ENCODE data around the gene JADE2.

DNA sequence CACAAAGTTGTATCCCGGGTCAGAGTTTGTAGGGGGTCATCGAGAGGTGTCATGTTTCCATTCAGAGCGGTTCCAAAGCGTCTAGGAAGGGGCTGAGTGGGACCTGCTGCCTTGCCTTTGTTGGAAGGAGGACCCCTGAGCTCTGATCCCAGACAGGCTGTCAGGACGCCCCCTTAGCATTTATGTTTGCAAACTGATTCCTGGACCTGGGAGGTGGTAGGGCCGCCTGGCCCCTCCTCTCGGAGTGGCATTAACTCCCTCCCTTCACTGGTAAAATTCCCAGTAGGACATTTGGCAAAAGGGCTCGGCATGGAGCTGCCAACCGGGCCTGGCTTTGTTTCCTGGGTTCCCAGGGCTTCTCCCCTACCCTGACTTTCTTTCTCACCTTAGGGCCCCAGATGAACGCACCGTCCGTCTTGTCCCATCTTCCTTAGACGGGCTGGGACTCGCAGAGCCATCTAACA, 2.5 kb downstream of the JADE2 start:
- no peak for TF ChIP-seq POLR2A (IDR thresholded peaks at IDR 0.05)
- TF ChIP-seq, protein P1, sequence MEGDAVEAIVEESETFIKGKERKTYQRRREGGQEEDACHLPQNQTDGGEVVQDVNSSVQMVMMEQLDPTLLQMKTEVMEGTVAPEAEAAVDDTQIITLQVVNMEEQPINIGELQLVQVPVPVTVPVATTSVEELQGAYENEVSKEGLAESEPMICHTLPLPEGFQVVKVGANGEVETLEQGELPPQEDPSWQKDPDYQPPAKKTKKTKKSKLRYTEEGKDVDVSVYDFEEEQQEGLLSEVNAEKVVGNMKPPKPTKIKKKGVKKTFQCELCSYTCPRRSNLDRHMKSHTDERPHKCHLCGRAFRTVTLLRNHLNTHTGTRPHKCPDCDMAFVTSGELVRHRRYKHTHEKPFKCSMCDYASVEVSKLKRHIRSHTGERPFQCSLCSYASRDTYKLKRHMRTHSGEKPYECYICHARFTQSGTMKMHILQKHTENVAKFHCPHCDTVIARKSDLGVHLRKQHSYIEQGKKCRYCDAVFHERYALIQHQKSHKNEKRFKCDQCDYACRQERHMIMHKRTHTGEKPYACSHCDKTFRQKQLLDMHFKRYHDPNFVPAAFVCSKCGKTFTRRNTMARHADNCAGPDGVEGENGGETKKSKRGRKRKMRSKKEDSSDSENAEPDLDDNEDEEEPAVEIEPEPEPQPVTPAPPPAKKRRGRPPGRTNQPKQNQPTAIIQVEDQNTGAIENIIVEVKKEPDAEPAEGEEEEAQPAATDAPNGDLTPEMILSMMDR (IDR thresholded peaks at IDR 0.05), result no peak

Measured in right lobe of liver (tissue), 4 donors.